Right cardiac atrium (tissue), 5 donors: ENCODE results near the gene VAPA. TPM values are rescaled to one million over a fixed set of nuclear protein-coding genes. Genes with fewer than 3 reads are reported as not detected.

Experiments used
- ATAC-seq, 2 donors: fragments of 200-7000 bp; cut with Tn5 transposase; one replicate each; pipeline versions ENCODE4 v1.8.0 to v1.9.1; 2020; ENCODE audit warnings: moderate library complexity in 2 of 2, mild to moderate bottlenecking in 1 of 2
- DNase-seq, 3 donors: peaks; one replicate each; pipeline ENCODE4 v3.0.0-alpha.2; 2020
- H3K27ac ChIP-seq: one replicate; pipeline ENCODE4 v1.5.1; 2013; ENCODE audit warnings: mild to moderate bottlenecking, low read length, control low read depth, moderate library complexity
- H3K27me3 ChIP-seq: one replicate; pipeline ENCODE4 v1.6.1; 2013; ENCODE audit not compliant: control insufficient read depth, insufficient read depth
- H3K4me1 ChIP-seq: one replicate; pipeline ENCODE4 v1.6.1; 2013; ENCODE audit warnings: low read length; ENCODE audit not compliant: control insufficient read depth, insufficient read depth
- H3K4me3 ChIP-seq: one replicate; pipeline ENCODE4 v1.5.1; 2013; ENCODE audit warnings: low read length, control low read depth
- H3K9me3 ChIP-seq: one replicate; pipeline ENCODE4 v1.6.1; 2013; ENCODE audit warnings: low read length; ENCODE audit not compliant: control insufficient read depth
- WGBS: extraction: QIAGEN DNeasy Blood & Tissue Kit; methylation state at CpG from one replicate; pipeline ENCODE4 v1.1.7; 2013; 5-methylcytosine and 5-hydroxymethylcytosine counted together
- intact Hi-C, 4 donors: fragments of 100-400 bp; cut with DNase I; formaldehyde crosslinking; loops; one replicate each; pipeline versions ENCODE4 v1.11.0 to v1.14.0; 2022 to 2023
- polyA plus RNA-seq: library from polyadenylated mRNA; stranded (reverse); fragments of 200-250 nt; gene quantifications from one replicate; pipeline ENCODE4 v1.2.3, GENCODE V29; 2013
- total RNA-seq, 4 donors: library from RNA; stranded (reverse); fragmentation: NEBNext Ultra II Directional; extraction: Animal tissue kit (Norgen Biotek cat#: 25700); gene quantifications; one replicate each; pipeline ENCODE4 v1.2.1, GENCODE V29; 2021
- donor health status: healthy with polysubstance abuse.
- donor health status: DM: no; HTN: yes; CAD: no.
- donor health status: DM: no; HTN: no; CAD: no.
- donor health status: DM: no; HTN: yes; CAD: no; lungs with severe emphysema.
- donor health status: DM: yes; HTN: yes; CAD: no.

VAPA gene
- total and polyA plus RNA-seq, 5 donors, result 172 to 206 (median 202) TPM

DNA sequence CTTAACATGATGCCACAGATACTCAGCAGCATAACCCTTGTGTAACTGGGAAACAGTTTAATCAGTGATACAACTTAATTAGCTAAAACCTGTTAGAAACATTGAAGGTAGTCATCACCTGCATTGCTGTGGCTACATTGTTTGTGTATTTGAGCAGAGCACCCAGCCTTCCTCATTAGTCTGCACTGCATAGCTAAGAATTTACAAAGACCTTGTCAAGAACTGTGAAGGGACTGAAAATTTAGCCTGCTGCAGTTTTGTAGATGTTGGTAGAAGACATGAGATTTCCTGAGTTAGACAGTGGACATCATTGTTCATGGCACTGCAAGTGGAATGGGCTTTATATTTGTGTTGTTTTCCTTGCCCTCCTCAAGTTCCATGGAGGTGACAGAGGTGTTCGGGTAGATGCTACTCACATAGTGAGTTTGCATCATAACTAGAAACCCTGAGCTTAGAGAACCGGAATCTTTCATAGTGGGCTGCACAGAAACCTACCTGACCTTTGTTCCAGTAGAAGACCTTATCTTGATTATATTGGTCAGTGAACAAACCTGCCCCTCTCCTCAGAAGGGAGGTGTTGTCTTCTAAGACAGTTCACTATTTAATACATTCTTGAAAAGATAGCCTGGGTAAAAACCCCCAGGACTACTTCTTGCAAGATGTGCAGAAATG, 12.5 kb downstream of the VAPA start:
- Histone ChIP-seq H3K27me3 (no peaks in the 10 kb centered on the region), H3K4me1 (peaks cover 4% of the 10 kb centered on the region), H3K4me3 (no peak overlapping the region), H3K27ac (no peak overlapping the region), H3K9me3 (no peaks in the 10 kb centered on the region)
- DNase-seq (no peak), ATAC-seq (peak; percentile 21 to 34)
- 92% methylated on average over 2 of the region's 2 CpGs for WGBS
- intact Hi-C loops, result loop anchor here in 1 of 4 donors (10.0 kb wide), 1 partner anchor 352 kb away; no protein-coding TSS in a partner anchor

DNA sequence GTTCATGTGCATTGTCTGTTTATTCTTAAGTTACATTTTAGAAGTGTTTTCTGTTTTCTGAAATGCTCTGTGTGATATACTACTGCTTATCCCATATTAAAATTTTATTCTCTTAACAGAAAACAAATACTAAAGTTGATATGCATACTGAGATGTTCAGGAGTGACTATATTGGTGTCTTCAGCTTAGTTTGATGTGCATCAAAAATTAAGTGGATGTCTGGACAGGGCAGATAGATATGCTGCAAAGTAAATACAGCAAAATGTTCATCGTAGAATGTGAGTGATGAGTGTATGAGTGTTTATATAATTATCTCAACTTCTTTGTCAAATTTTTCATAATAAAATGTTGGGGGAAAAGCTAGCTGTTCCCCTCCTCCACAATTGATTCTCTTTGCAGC, 13.2 kb downstream of the VAPA start:
- ATAC-seq (no peak), DNase-seq (no peak)
- Histone ChIP-seq H3K4me3 (no peak overlapping the region), H3K4me1 (peaks cover 4% of the 10 kb centered on the region), H3K27ac (no peak overlapping the region), H3K27me3 (no peaks in the 10 kb centered on the region), H3K9me3 (no peaks in the 10 kb centered on the region)
- intact Hi-C loops, result loop anchor here in 1 of 4 donors (10.0 kb wide), 1 partner anchor 352 kb away; no protein-coding TSS in a partner anchor
- 31% methylated on average over 1 of the region's 1 CpG for WGBS

DNA sequence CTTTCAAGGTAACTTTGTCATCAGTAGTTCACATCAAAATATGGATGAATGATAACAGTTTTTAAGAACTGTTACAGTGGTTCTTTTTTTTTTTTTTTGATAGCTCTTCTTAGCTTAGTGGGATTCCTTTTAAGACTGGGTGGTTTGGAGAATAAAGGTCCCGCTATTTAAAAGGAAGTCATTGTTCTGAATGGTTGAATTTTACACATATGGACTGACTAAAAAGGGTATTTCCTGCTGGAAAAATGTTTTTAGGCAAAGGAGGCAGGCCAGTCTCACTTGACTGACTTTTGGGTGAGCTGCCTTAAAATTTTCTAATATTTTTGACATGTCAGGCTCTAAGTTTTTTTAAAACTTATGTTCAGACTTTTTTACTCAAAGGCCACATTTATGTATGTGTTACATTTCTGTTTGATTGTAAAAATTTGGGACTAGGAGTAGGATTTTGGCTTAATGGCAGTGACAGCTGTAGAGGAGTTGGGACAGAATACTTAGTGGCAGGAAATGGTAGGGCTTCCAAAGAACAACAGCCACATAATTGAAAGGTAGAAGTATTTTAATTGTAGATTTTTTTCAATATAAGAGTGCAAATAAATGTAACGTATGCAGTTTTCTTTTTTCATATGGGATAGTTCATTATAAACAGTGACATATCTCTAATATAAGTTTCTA, 13.7 kb downstream of the VAPA start:
- no peak overlapping the region for H3K4me3 ChIP-seq
- H3K27ac ChIP-seq, result no peak overlapping the region
- ATAC-seq (no peak), DNase-seq (no peak)
- H3K9me3 ChIP-seq, result no peaks in the 10 kb centered on the region
- intact Hi-C loops, result loop anchor here in 1 of 4 donors (10.0 kb wide), 1 partner anchor 353 kb away; no protein-coding TSS in a partner anchor
- WGBS, result 65% methylated on average over 2 of the region's 2 CpGs
- peaks cover 4% of the 10 kb centered on the region for H3K4me1 ChIP-seq
- H3K27me3 ChIP-seq, result no peaks in the 10 kb centered on the region

DNA sequence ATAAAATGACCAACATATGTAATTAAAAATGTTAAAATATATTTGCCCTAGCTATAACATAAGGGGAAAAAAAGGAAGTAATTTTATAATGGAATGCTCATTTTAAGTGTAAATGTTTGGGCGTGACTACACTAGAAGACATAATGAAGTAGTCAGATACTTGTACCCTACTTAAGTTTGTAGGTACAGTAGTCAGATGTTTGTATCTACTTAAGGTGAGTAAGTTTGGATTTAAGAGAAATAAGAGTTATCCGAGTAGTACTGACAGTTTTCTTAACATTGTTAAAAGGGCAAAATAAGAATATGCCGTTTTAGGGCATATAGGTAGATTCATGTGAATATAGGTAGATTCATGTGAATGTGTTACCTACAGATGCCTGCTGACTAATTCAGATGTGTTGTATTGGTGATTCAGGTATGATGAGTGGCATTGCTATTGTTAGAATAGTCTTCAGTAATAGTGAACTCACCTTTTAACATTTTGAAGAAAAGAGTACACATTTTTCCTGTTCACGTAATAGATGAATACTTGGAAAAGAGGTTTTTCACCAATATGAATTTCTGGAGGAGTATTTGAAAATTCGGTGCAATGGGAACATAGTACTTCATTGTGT, 14.9 kb downstream of the VAPA start:
- intact Hi-C loops, result loop anchor here in 1 of 4 donors (10.0 kb wide), 1 partner anchor 354 kb away; no protein-coding TSS in a partner anchor
- WGBS, result 85% methylated on average over 5 of the region's 5 CpGs
- peaks cover 4% of the 10 kb centered on the region for H3K4me1 ChIP-seq

DNA sequence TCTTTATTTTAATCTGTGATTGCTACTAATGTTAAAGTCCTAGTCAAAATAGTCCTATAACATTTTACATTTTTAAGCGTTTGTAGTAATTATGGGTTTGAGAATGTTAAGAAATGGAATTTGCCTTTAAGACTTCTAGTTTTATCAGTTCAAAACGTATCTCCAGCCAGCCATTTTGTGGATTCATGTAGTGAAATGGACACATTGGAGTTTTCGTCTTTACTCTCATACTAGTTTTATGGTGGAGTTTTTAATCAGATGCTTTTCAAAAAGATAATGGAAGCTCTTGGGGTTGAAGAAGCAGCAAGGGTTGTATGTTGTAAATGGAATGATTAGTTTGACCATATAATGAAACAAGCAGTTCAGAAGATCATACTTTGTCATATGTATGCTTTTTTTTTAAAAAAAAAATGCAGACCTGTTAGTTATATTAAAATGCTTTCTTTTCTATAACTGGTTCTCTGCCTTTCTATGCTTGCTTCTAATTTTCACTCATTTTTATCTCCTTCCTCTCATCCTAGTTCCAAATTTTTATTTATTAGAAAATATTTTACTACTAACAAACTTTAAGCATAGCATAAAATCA, 16.6 kb downstream of the VAPA start:
- no peak overlapping the region for H3K4me3 ChIP-seq
- intact Hi-C loops, result loop anchor here in 1 of 4 donors (10.0 kb wide), 1 partner anchor 126 kb away; no protein-coding TSS in a partner anchor
- DNase-seq (no peak), ATAC-seq (no peak)
- no peaks in the 10 kb centered on the region for H3K9me3 ChIP-seq
- H3K27me3 ChIP-seq, result no peaks in the 10 kb centered on the region
- H3K4me1 ChIP-seq, result peaks cover 4% of the 10 kb centered on the region
- H3K27ac ChIP-seq, result no peak overlapping the region
- WGBS, result 69% methylated on average over 3 of the region's 3 CpGs

More for the DNA sequence above, 14.9 kb downstream of the VAPA start:
- Histone ChIP-seq H3K27ac (no peak overlapping the region), H3K9me3 (no peaks in the 10 kb centered on the region), H3K27me3 (no peaks in the 10 kb centered on the region), H3K4me3 (no peak overlapping the region)
- DNase-seq (no peak), ATAC-seq (no peak)

DNA sequence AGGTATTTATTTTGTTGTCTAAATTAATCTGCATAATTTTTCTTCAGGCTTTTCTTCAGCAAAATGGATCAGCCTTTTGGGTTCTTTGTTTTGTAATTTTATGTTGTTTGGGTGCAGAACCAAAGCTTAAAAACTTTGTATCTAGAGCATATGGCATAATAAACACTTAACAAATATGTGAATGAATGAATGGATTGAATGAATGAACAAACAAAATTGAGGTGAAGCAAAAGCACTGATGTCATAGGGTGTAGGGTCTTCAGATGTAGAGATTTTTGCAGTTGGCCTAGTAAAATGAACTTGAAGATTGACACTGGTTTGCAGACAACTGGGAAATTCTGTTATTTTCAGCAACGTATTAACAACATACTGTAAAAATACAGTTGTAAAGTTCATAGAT, 17.3 kb downstream of the VAPA start:
- no peak overlapping the region for H3K27ac ChIP-seq
- intact Hi-C loops, result loop anchor here in 1 of 4 donors (10.0 kb wide), 1 partner anchor 126 kb away; no protein-coding TSS in a partner anchor
- WGBS, result 28% methylated on average over 1 of the region's 1 CpG
- no peak for DNase-seq
- no peaks in the 10 kb centered on the region for H3K27me3 ChIP-seq
- peaks cover 4% of the 10 kb centered on the region for H3K4me1 ChIP-seq
- H3K4me3 ChIP-seq, result no peak overlapping the region
- no peaks in the 10 kb centered on the region for H3K9me3 ChIP-seq
- ATAC-seq, result no peak

DNA sequence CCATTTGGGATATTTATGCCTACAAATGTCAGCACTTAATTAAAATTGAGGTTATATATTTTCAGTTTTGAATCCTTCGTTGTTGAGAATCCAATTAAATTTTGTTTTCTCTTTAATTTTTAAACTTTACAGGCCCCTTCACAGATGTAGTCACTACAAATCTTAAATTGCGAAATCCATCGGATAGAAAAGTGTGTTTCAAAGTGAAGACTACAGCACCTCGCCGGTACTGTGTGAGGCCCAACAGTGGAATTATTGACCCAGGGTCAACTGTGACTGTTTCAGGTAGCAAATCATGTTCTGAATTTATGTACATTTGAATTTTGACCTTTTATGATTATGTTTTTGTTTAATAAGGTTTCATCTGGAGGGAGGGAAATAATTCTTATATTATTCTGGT, 17.9 kb downstream of the VAPA start:
- H3K9me3 ChIP-seq, result no peaks in the 10 kb centered on the region
- H3K4me3 ChIP-seq, result no peak overlapping the region
- intact Hi-C loops, result loop anchor here in 1 of 4 donors (10.0 kb wide), 1 partner anchor 127 kb away; no protein-coding TSS in a partner anchor
- ATAC-seq, result no peak
- DNase-seq, result no peak
- no peaks in the 10 kb centered on the region for H3K27me3 ChIP-seq
- no peaks in the 10 kb centered on the region for H3K4me1 ChIP-seq
- WGBS, result 71% methylated on average over 5 of the region's 5 CpGs
- H3K27ac ChIP-seq, result no peak overlapping the region

DNA sequence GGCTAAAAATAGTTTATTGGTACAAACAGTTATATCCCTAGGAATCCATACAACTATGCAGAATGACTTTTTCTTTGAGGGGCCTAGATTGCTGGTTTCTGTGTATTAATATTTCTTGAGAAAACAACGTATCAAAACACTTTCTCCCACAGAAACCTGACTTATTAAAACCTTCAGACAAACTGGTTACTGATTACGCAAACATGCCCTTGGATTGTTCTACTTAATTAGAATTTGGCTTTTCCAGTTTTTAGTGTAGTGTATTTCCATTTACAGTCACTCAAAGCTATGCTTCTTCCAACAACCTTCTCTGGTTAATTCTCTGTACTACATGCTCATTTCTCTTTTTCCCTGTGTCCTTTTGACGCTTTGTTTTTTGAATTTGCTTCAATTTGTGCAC, 20.0 kb downstream of the VAPA start:
- no peak for ATAC-seq
- H3K4me1 ChIP-seq, result no peaks in the 10 kb centered on the region
- 94% methylated on average over 3 of the region's 3 CpGs for WGBS
- no peaks in the 10 kb centered on the region for H3K9me3 ChIP-seq
- H3K27ac ChIP-seq, result no peak overlapping the region
- H3K27me3 ChIP-seq, result no peaks in the 10 kb centered on the region
- H3K4me3 ChIP-seq, result no peak overlapping the region
- no peak for DNase-seq
- intact Hi-C loops, result loop anchor here in 1 of 4 donors (10.0 kb wide), 1 partner anchor 129 kb away; no protein-coding TSS in a partner anchor

DNA sequence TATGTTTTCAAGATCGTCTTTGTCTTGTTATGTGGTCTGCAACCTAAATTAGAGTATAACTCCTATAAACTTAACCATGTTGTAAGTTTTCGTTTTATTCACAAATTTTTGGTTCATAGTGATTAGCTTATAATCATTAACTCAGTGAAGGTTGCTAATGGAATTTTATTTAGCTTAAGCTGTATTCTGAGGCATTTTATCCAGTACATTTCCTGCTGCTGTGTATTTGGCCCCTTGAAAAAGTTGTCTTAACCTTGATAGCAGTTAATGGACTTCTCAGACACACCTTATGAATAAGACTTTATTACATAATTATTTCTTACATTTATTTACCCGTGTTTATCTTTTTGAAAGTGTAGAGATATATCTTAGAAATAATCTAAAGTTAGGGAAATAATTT, 20.5 kb downstream of the VAPA start:
- no peaks in the 10 kb centered on the region for H3K4me1 ChIP-seq
- ATAC-seq, result no peak
- intact Hi-C loops, result loop anchor here in 1 of 4 donors (10.0 kb wide), 1 partner anchor 129 kb away; no protein-coding TSS in a partner anchor
- 88% methylated on average over 3 of the region's 3 CpGs for WGBS
- no peaks in the 10 kb centered on the region for H3K9me3 ChIP-seq
- H3K4me3 ChIP-seq, result no peak overlapping the region
- no peak for DNase-seq
- no peaks in the 10 kb centered on the region for H3K27me3 ChIP-seq
- no peak overlapping the region for H3K27ac ChIP-seq

DNA sequence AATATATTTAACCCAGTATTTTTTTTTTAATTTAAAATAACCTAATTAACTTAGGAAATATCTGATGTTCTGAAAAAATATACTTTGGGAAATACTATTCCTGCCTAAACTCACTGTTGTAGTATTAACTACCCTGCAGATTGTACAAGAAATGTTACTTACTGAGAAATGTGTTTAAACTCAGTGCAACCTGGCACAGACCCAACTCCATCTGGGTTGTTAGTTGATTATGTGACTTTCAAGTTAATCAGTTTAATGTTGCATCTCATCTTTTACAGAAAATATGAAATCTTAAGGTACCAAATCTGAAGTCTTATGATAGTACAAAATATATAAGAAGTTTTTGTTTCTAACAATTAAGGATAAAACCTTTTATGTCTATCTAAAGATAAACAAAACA, 27.3 kb downstream of the VAPA start:
- Histone ChIP-seq H3K4me1 (no peaks in the 10 kb centered on the region), H3K27me3 (no peaks in the 10 kb centered on the region), H3K9me3 (no peaks in the 10 kb centered on the region), H3K27ac (no peak overlapping the region), H3K4me3 (no peak overlapping the region)
- DNase-seq (no peak), ATAC-seq (no peak)
- intact Hi-C loops, result no loop called here
